Right atrium auricular region (tissue), 2 donors: ENCODE results near the gene CRAT. TPM values are rescaled to one million over a fixed set of nuclear protein-coding genes. Genes with fewer than 3 reads are reported as not detected.

Experiments used
- DNase-seq: peaks from one replicate; pipeline ENCODE4 v3.0.0-alpha.2; 2019; ENCODE audit warnings: low spot score
- H3K27ac ChIP-seq, 2 donors: fragments of 200-600 bp; sonication (generic); 1 replicate in 1 of 2; 2 replicates in 1 of 2; pipeline ENCODE4 v1.5.1; 2016 to 2019
- H3K27me3 ChIP-seq, 2 donors: fragments of 200-600 bp; sonication (generic); one replicate each; pipeline versions ENCODE4 v1.5.1 to v1.6.0; 2017 to 2019
- H3K36me3 ChIP-seq: fragments of 200-600 bp; sonication (generic); one replicate; pipeline ENCODE4 v1.5.1; 2016
- H3K4me1 ChIP-seq, 2 donors: fragments of 200-600 bp; sonication (generic); one replicate each; pipeline versions ENCODE4 v1.5.1 to v1.6.0; 2017 to 2019
- H3K4me3 ChIP-seq, 2 donors: fragments of 200-600 bp; sonication (generic); 1 replicate in 1 of 2; 2 replicates in 1 of 2; pipeline ENCODE4 v1.5.1; 2017 to 2019; ENCODE audit warnings: mild to moderate bottlenecking in 1 of 2, moderate library complexity in 1 of 2
- H3K9me3 ChIP-seq, 2 donors: fragments of 200-600 bp; sonication (generic); one replicate each; pipeline ENCODE4 v1.5.1; 2019
- CTCF ChIP-seq, 2 donors: fragments of 200-600 bp; sonication (generic); IDR thresholded peaks; one replicate each; pipeline ENCODE4 v1.5.1; 2019; ENCODE audit warnings: antibody characterized with exemption in 2 of 2
- total RNA-seq, 2 donors: library from RNA; depleted of rRNA; stranded (reverse); fragments of >200 nt; gene quantifications; one replicate each; pipeline ENCODE4 v1.1.0, GENCODE V29; 2016

CRAT gene
- total RNA-seq, 2 donors from 2014 or later, result 73.0 to 75.0 TPM

DNA sequence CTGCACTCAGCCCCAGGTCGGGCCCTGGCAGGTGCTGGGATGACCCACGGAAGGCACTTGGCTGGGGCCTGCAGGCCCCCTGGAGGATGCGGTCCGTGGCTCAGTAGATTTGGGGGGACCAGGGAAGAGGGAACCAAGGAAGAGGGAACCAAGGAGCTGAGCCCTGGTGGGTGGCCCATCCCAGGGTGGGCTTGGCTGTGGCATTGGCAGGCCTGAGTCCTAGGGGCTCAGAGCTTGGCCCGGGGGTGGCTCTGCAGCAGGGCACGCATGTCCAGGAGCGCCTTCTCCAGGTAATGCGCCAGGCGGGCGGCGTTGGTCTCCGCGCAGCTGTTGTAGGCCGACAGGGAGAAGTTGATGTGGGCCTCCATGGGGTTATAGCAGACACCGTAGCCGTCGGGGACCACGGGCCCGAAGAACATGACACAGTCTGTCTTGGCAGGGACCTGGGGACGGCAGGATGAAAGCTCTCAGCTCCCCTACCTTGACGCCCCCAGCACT is 15.4 kb downstream of the CRAT start:
- no peaks in the 10 kb centered on the region for H3K9me3 ChIP-seq
- TF ChIP-seq CTCF (IDR thresholded peaks at IDR 0.05), result no peak
- H3K27ac ChIP-seq, result no peak overlapping the region
- peaks cover 0 to 7% of the 10 kb centered on the region in 2 donors for H3K4me1 ChIP-seq
- H3K27me3 ChIP-seq, result no peaks in the 10 kb centered on the region
- no peak for DNase-seq
- H3K36me3 ChIP-seq, result peaks cover 38% of the 10 kb centered on the region
- no peak overlapping the region for H3K4me3 ChIP-seq

DNA sequence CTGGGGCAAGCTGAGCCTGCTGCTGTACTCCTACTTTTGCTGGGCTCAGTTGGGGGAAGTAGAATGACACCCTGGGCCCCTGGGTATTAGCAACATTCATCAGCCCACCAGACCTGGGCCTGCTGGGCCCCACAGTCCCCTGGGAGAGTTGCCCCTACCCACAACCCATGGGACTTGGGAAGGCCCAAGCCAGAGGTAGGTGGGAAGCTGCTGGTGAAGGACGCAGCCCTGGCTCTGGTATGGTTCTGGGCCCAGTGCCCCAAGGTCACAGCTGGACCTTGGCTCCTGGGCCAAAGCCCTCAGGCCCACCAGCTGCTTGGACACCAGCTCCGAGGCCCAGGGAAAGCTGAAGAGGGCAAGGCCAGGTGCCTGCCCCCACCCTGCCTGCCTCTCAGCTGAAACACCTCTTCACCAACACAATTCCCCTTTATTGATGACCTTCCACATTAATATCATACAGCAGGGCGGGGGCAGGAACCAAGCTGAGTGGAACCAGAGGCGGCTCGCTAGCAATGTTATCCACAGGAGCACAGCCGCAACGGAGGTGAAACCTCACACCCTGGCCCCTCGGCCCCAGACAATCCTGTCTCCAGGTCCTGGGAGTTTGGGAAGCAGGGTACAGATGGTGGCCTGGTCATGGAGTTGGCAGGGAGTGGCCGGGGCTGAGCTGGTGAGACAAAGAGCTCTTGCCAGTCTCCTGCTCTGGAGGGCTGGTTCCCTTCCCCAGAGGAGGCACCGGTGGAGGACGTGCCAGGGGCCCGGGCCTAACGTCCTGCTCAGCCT is 16.0 kb downstream of the CRAT start:
- H3K27ac ChIP-seq, result no peak overlapping the region

DNA sequence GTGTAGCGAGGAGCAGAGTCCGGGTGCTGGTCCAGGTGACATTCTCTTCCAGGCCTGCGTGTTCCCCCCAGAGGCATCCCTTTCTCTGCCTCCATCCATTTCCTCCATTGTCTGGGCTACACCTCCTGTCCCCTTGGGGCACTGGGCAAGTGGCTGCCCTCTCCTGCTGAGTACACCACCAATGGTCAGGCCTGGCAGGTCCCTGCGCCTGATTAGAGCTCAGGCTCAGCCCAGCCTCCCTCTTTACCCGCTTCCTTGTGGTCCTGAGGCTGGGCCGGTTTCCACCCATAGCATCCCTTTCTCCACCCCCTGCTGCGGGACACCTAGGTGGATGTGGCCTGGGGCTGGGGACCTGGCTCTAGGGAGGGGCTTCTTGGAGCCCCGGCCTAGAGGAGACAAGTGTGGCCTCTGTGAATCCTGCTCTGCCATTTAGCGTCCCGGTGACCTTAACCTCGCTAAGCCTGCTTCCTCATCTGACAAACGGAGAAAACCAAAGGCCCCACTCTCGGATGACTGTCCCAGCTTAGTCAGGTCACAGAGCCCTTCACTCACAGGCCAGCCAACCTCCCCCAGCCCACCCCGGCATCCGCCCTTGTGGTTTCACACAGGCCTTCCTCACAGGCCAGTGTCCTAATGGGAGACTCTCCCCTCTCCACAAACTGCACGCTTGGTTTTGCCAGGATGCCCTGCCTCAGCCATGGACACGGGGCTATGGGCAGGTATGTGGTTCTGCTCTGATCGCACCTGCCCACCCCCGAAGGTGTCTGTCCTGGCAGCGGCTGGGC is 16.8 kb downstream of the CRAT start:
- H3K36me3 ChIP-seq, result peaks cover 50% of the 10 kb centered on the region
- no peak overlapping the region for H3K4me3 ChIP-seq
- no peak for TF ChIP-seq CTCF (IDR thresholded peaks at IDR 0.05)
- DNase-seq, result no peak
- no peak overlapping the region for H3K27ac ChIP-seq
- no peaks in the 10 kb centered on the region for H3K27me3 ChIP-seq
- peaks cover 0 to 7% of the 10 kb centered on the region in 2 donors for H3K4me1 ChIP-seq
- no peaks in the 10 kb centered on the region for H3K9me3 ChIP-seq

More for the DNA sequence above, 16.0 kb downstream of the CRAT start:
- no peaks in the 10 kb centered on the region for H3K27me3 ChIP-seq
- H3K9me3 ChIP-seq, result no peaks in the 10 kb centered on the region
- DNase-seq, result no peak
- peaks cover 42% of the 10 kb centered on the region for H3K36me3 ChIP-seq
- no peak overlapping the region for H3K4me3 ChIP-seq
- peaks cover 0 to 7% of the 10 kb centered on the region in 2 donors for H3K4me1 ChIP-seq
- TF ChIP-seq CTCF (IDR thresholded peaks at IDR 0.05), result no peak

DNA sequence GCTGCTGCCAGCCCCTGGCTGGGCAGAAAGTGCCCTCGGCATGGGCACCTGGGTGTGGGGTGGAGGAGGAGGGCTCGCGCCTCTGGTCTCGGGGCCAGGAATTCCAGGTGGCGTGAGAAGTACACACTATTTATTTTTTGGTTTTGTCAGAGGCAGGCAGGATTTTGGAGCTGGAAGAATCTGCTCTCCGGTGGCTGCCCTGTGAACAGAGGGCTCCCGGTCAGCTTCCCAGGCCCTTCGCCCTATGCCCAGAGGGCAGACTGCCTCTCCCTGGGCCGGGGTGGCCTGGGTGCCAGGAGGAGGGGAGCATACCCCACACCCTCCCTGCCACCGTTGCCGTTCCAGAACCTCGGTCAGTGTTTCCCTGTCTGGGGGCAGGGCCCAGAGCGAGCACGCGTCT is 21.3 kb downstream of the CRAT start:
- Histone ChIP-seq H3K4me1 (peaks cover 0 to under 1% of the 10 kb centered on the region in 2 donors), H3K27me3 (no peaks in the 10 kb centered on the region), H3K27ac (no peak overlapping the region), H3K9me3 (no peaks in the 10 kb centered on the region), H3K36me3 (peaks cover 41% of the 10 kb centered on the region), H3K4me3 (no peak overlapping the region)
- no peak for TF ChIP-seq CTCF (IDR thresholded peaks at IDR 0.05)
- DNase-seq, result no peak

DNA sequence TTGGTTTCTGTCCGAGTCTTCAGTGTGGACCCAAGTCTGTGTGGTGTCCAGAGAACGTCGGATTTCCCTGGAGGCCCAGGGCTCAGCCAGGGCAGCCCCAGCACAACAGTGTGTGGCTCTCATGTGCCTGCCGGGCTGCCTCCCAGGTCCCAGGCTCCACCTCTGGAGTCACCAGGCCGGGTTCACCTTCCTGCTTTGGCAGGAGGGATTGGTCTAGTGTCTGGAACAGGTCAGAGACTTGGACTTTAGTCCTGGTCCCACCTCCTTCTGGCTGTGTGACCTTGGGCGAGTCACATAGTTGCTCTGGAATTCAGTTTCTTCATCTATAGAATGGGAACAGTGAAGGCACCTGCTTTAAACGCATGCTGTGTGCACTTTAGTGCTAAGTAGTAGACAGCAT is 26.5 kb downstream of the CRAT start:
- peaks cover 0 to 22% of the 10 kb centered on the region in 2 donors for H3K4me1 ChIP-seq
- no peaks in the 10 kb centered on the region for H3K9me3 ChIP-seq
- peaks cover 32% of the 10 kb centered on the region for H3K36me3 ChIP-seq
- TF ChIP-seq CTCF (IDR thresholded peaks at IDR 0.05), result no peak
- H3K27ac ChIP-seq, result no peak overlapping the region
- no peaks in the 10 kb centered on the region for H3K27me3 ChIP-seq
- no peak overlapping the region for H3K4me3 ChIP-seq
- DNase-seq, result no peak
